Stimulated activated CD8-positive, alpha-beta memory T cell treated with anti-CD3 and anti-CD28 coated beads, Interleukin-7, amount 100 ng/mL, for 1 hour (primary cell): ENCODE results near the gene CHST1.

ENCODE experiments used
- DNase-seq, 2 donors: peaks; one replicate each; pipeline ENCODE4 v3.0.0-alpha.2; 2020; ENCODE audit warnings: low read depth in 2 of 2

The CHST1 gene

GRCh38 chr11:45665206-45665932 lies at the start of gene CHST1:
TSS of gene CHST1 (minus strand) at chr11:45665622. CDS start at chr11:45650923, 14,699 bp downstream.
- no peak for DNase-seq

GRCh38 chr11:45713573-45713972 lies 48.2 kb upstream of the CHST1 start:
- DNase-seq, result no peak

GRCh38 chr11:45710561-45710960 lies 45.1 kb upstream of the CHST1 start:
- no peak for DNase-seq

GRCh38 chr11:45708887-45709663 lies 43.7 kb upstream of the CHST1 start:
- no peak for DNase-seq

- no peak for DNase-seq
Observed at GRCh38 chr11:45704635-45705034, 39.2 kb upstream of the CHST1 start.

GRCh38 chr11:45704133-45704532 lies 38.7 kb upstream of the CHST1 start:
- no peak for DNase-seq

GRCh38 chr11:45702511-45702910 lies 37.1 kb upstream of the CHST1 start:
- no peak for DNase-seq

- no peak for DNase-seq
Observed at GRCh38 chr11:45698777-45699497, 33.5 kb upstream of the CHST1 start.

GRCh38 chr11:45692808-45693453 lies 27.5 kb upstream of the CHST1 start:
- no peak for DNase-seq

GRCh38 chr11:45688472-45689033 lies 23.1 kb upstream of the CHST1 start:
- no peak for DNase-seq

- no peak for DNase-seq
Observed at GRCh38 chr11:45687836-45688235, 22.4 kb upstream of the CHST1 start.

- DNase-seq, result no peak
Observed at GRCh38 chr11:45685964-45686537, 20.6 kb upstream of the CHST1 start.

- no peak for DNase-seq
Observed at GRCh38 chr11:45684440-45684839, 19.0 kb upstream of the CHST1 start.

GRCh38 chr11:45683271-45684058 lies 18.0 kb upstream of the CHST1 start:
- DNase-seq, result no peak

GRCh38 chr11:45679806-45680205 lies 14.4 kb upstream of the CHST1 start:
- no peak for DNase-seq

- no peak for DNase-seq
Observed at GRCh38 chr11:45678976-45679375, 13.6 kb upstream of the CHST1 start.

- DNase-seq, result no peak
Observed at GRCh38 chr11:45677770-45678512, 12.5 kb upstream of the CHST1 start.

GRCh38 chr11:45676522-45677095 lies 11.2 kb upstream of the CHST1 start:
- DNase-seq, result no peak

- DNase-seq, result no peak
Observed at GRCh38 chr11:45675646-45676045, 10.2 kb upstream of the CHST1 start.
